BE2C (cell line): ENCODE results near the gene EXT2.

Source experiments
- DNase-seq: peaks from one replicate; pipeline ENCODE4 v3.0.0-alpha.2; 2020
- H3K27me3 ChIP-seq: fragments of 250-450 bp; sonication (Bioruptor Pico); 2 replicates; pipeline ENCODE4 v1.5.1; 2020; ENCODE audit warnings: mild to moderate bottlenecking
- H3K36me3 ChIP-seq: fragments of 250-450 bp; sonication (Bioruptor Pico); 2 replicates; pipeline ENCODE4 v1.5.1; 2020; ENCODE audit warnings: mild to moderate bottlenecking
- H3K4me1 ChIP-seq: fragments of 250-450 bp; sonication (Bioruptor Pico); 2 replicates; pipeline ENCODE4 v1.5.1; 2020
- H3K4me3 ChIP-seq: 2 replicates; pipeline ENCODE4 v1.5.1; 2011; ENCODE audit warnings: low read depth, low read length
- H3K9me3 ChIP-seq: fragments of 250-450 bp; sonication (Bioruptor Pico); 2 replicates; pipeline ENCODE4 v1.5.1; 2020
- CTCF ChIP-seq: IDR thresholded peaks from 2 replicates; pipeline ENCODE4 v1.5.1; 2012; ENCODE audit warnings: mild to moderate bottlenecking, low read depth, low read length

Gene EXT2

GRCh38 chr11:44199298-44199697, 103.8 kb downstream of the EXT2 start:
- TF ChIP-seq CTCF: no peak
- Histone ChIP-seq H3K27me3 (no peaks in the 10 kb centered on the region), H3K36me3 (no peaks in the 10 kb centered on the region), H3K9me3 (no peaks in the 10 kb centered on the region), H3K4me1 (no peaks in the 10 kb centered on the region), H3K4me3 (no peak overlapping the region)
- DNase-seq: no peak

- TF ChIP-seq CTCF: no peak
- Histone ChIP-seq H3K27me3 (no peaks in the 10 kb centered on the region), H3K9me3 (no peaks in the 10 kb centered on the region), H3K4me1 (no peaks in the 10 kb centered on the region), H3K4me3 (no peak overlapping the region), H3K36me3 (no peaks in the 10 kb centered on the region)
- DNase-seq: no peak
Measured at GRCh38 chr11:44199816-44200215, 104.3 kb downstream of the EXT2 start.

- H3K9me3 ChIP-seq: no peaks in the 10 kb centered on the region
- no peaks in the 10 kb centered on the region for H3K4me1 ChIP-seq
- H3K36me3 ChIP-seq: no peaks in the 10 kb centered on the region
- no peaks in the 10 kb centered on the region for H3K27me3 ChIP-seq
- no peak overlapping the region for H3K4me3 ChIP-seq
- no peak for TF ChIP-seq CTCF
- no peak for DNase-seq
Measured at GRCh38 chr11:44203270-44204043, 108.0 kb downstream of the EXT2 start.

DNA sequence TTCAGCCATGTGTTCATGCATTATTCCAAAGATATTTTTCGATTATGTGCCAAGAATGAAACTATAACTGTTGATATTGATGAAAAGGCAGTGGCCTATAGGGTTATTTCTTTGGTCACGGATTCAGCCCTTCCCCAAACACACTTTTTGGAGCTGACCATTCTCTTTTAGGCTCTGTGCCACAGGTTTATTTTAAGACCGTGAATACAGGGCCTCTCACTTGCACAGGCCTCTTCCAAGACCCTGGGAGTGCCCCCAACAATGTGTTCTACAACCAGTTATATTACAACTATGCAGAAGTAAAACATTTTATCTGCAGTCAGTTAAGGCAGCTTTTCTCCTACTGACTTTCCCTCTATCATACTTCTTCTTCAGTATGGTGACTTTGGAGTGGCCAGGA, 109.9 kb downstream of the EXT2 start:
- Histone ChIP-seq H3K27me3 (no peaks in the 10 kb centered on the region), H3K9me3 (no peaks in the 10 kb centered on the region), H3K4me3 (no peak overlapping the region), H3K36me3 (no peaks in the 10 kb centered on the region), H3K4me1 (no peaks in the 10 kb centered on the region)
- TF ChIP-seq CTCF: no peak
- DNase-seq: no peak

DNA sequence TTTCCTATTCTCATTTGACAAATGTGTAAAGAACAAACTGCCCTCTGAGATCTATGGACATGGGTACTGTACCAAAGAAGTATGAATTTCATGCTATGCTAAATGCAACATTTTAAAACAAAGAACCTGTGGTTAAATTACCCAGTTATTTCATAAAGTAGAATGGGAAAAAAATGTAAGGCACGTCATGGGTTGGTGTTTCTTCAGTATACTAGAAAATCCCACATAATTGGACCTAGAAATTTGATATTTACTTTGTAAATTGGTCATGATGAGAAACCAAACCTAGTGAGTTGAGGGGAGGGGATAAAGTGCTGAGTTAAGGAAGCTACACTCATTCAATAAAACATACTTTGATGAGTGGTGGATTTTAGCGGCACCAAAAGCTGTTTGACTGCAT, 110.4 kb downstream of the EXT2 start:
- DNase-seq: no peak
- Histone ChIP-seq H3K9me3 (no peaks in the 10 kb centered on the region), H3K36me3 (no peaks in the 10 kb centered on the region), H3K4me3 (no peak overlapping the region), H3K27me3 (no peaks in the 10 kb centered on the region), H3K4me1 (no peaks in the 10 kb centered on the region)
- TF ChIP-seq CTCF: no peak

GRCh38 chr11:44207292-44207691, 111.8 kb downstream of the EXT2 start:
- DNase-seq: no peak
- no peaks in the 10 kb centered on the region for H3K9me3 ChIP-seq
- no peak for TF ChIP-seq CTCF
- no peaks in the 10 kb centered on the region for H3K27me3 ChIP-seq
- no peaks in the 10 kb centered on the region for H3K4me1 ChIP-seq
- no peaks in the 10 kb centered on the region for H3K36me3 ChIP-seq
- H3K4me3 ChIP-seq: no peak overlapping the region
